KMS-11 (cell line): Measurements from ENCODE around the gene SYNCRIP.
"Not testable (repeated sequence)": the region's sequence is repeated elsewhere in the genome, so short reads cannot be mapped to it uniquely, and the experiment has no call there.

Experiments used
- H2AFZ ChIP-seq: fragments of 200-600 bp; sonication (generic); 2 replicates; pipeline ENCODE4 v1.6.1; 2016; ENCODE audit warnings: antibody characterized with exemption, mixed run types, low read depth
- H3K27ac ChIP-seq: fragments of 200-600 bp; sonication (generic); 2 replicates; pipeline ENCODE4 v1.6.1; 2016; ENCODE audit warnings: mild to moderate bottlenecking, mixed run types
- H3K27me3 ChIP-seq: fragments of 200-600 bp; sonication (generic); 2 replicates; pipeline ENCODE4 v1.6.1; 2017; ENCODE audit warnings: mild to moderate bottlenecking, low read depth, mixed run types, moderate library complexity; ENCODE audit not compliant: insufficient read depth
- H3K36me3 ChIP-seq: fragments of 200-600 bp; sonication (generic); 2 replicates; pipeline ENCODE4 v1.6.1; 2017; ENCODE audit warnings: mild to moderate bottlenecking, mixed run types; ENCODE audit not compliant: insufficient read depth
- H3K4me1 ChIP-seq: fragments of 200-600 bp; sonication (generic); 2 replicates; pipeline ENCODE4 v1.6.1; 2016; ENCODE audit warnings: mild to moderate bottlenecking, low read depth, mixed run types; ENCODE audit not compliant: poor library complexity, severe bottlenecking
- H3K4me2 ChIP-seq: fragments of 200-600 bp; sonication (generic); 2 replicates; pipeline ENCODE4 v1.7.0; 2016; ENCODE audit warnings: mild to moderate bottlenecking, mixed run types
- H3K4me3 ChIP-seq: fragments of 200-600 bp; sonication (generic); IDR thresholded peaks from 2 replicates; pipeline ENCODE4 v1.6.1; 2017; ENCODE audit warnings: low read depth, low read length, mixed read lengths; ENCODE audit not compliant: insufficient read depth
- H3K79me2 ChIP-seq: fragments of 200-600 bp; sonication (generic); 2 replicates; pipeline ENCODE4 v1.6.1; 2016; ENCODE audit warnings: low read depth, mixed run types; ENCODE audit not compliant: insufficient read depth
- H3K9ac ChIP-seq: fragments of 200-600 bp; sonication (generic); 2 replicates; pipeline ENCODE4 v1.6.1; 2016; ENCODE audit warnings: mild to moderate bottlenecking, mixed run types
- H4K20me1 ChIP-seq: fragments of 200-600 bp; sonication (generic); 2 replicates; pipeline ENCODE4 v1.6.1; 2016; ENCODE audit warnings: mild to moderate bottlenecking, mixed run types; ENCODE audit not compliant: insufficient read depth
- CTCF ChIP-seq: fragments of 200-600 bp; sonication (generic); conservative IDR thresholded peaks from 2 replicates; pipeline ENCODE4 v1.6.1; 2017; ENCODE audit warnings: low read depth, mild to moderate bottlenecking, antibody characterized with exemption, low read length, moderate library complexity, mixed read lengths

Gene SYNCRIP

GRCh38 chr6:85585741-85586140 is 56.9 kb downstream of the SYNCRIP start:
- no peak overlapping the region for H3K4me3 ChIP-seq
- no peak overlapping the region for H3K9ac ChIP-seq
- no peaks in the 10 kb centered on the region for H3K36me3 ChIP-seq
- H2AFZ ChIP-seq: no peak overlapping the region
- no peak for TF ChIP-seq CTCF
- H3K4me2 ChIP-seq: no peak overlapping the region
- H3K27ac ChIP-seq: no peak overlapping the region
- no peaks in the 10 kb centered on the region for H3K27me3 ChIP-seq
- H4K20me1 ChIP-seq: no peaks in the 10 kb centered on the region
- no peaks in the 10 kb centered on the region; the same call in 1 of the 2 replicates for H3K79me2 ChIP-seq
- no peaks in the 10 kb centered on the region for H3K4me1 ChIP-seq

GRCh38 chr6:85582832-85583231 is 59.9 kb downstream of the SYNCRIP start:
- not testable (repeated sequence) for H3K27me3 ChIP-seq, H3K9ac ChIP-seq, H3K4me2 ChIP-seq, H3K36me3 ChIP-seq, H4K20me1 ChIP-seq, H2AFZ ChIP-seq, H3K27ac ChIP-seq, H3K79me2 ChIP-seq, H3K4me1 ChIP-seq, H3K4me3 ChIP-seq

- Histone ChIP-seq H2AFZ (no peak overlapping the region), H4K20me1 (no peaks in the 10 kb centered on the region), H3K79me2 (no peaks in the 10 kb centered on the region; the same call in 1 of the 2 replicates), H3K27me3 (no peaks in the 10 kb centered on the region), H3K4me3 (no peak overlapping the region), H3K27ac (no peak overlapping the region), H3K4me2 (no peak overlapping the region), H3K4me1 (no peaks in the 10 kb centered on the region), H3K9ac (no peak overlapping the region), H3K36me3 (no peaks in the 10 kb centered on the region)
- no peak for TF ChIP-seq CTCF
These were observed 61.1 kb downstream of the SYNCRIP start for GRCh38 chr6:85581572-85581971.

- no peaks in the 10 kb centered on the region for H4K20me1 ChIP-seq
- H2AFZ ChIP-seq: no peak overlapping the region
- H3K4me3 ChIP-seq: no peak overlapping the region
- H3K36me3 ChIP-seq: no peaks in the 10 kb centered on the region
- H3K4me1 ChIP-seq: no peaks in the 10 kb centered on the region
- TF ChIP-seq CTCF: no peak
- H3K4me2 ChIP-seq: no peak overlapping the region
- no peaks in the 10 kb centered on the region for H3K27me3 ChIP-seq
- H3K9ac ChIP-seq: no peak overlapping the region
- no peak overlapping the region for H3K27ac ChIP-seq
- no peaks in the 10 kb centered on the region; the same call in 1 of the 2 replicates for H3K79me2 ChIP-seq
These were observed 61.8 kb downstream of the SYNCRIP start for GRCh38 chr6:85580878-85581267.

- Histone ChIP-seq H3K79me2 (no peaks in the 10 kb centered on the region; the same call in 1 of the 2 replicates), H3K4me3 (no peak overlapping the region), H4K20me1 (no peaks in the 10 kb centered on the region), H3K4me2 (no peak overlapping the region), H3K27me3 (no peaks in the 10 kb centered on the region), H3K9ac (no peak overlapping the region), H2AFZ (no peak overlapping the region), H3K4me1 (no peaks in the 10 kb centered on the region), H3K27ac (no peak overlapping the region), H3K36me3 (no peaks in the 10 kb centered on the region)
- no peak for TF ChIP-seq CTCF
These were observed 62.4 kb downstream of the SYNCRIP start for GRCh38 chr6:85580118-85580877.
